ENCODE data around the gene CMTM2.

- peak; percentile 9 for TF ChIP-seq CTCF (IDR thresholded peaks at IDR 0.05; ENCODE audit: insufficient read depth, low read depth, low read length)
- TF ChIP-seq EZH2 (IDR thresholded peaks at IDR 0.05; ENCODE audit: insufficient read depth, low read length): no peak
Observed at GRCh38 chr16:66549284-66550131, 29.8 kb upstream of the CMTM2 start, which contains the start of gene TK2.
